WTC11 (cell line): ENCODE data around the gene LENG1. TPM values are rescaled to one million over a fixed set of nuclear protein-coding genes. Genes with fewer than 3 reads are reported as not detected.
A peak's percentile ranks its signal among the peaks of the same experiment; 100 is the strongest.
"Not testable (repeated sequence)": the region's sequence is repeated elsewhere in the genome, so short reads cannot be mapped to it uniquely, and the experiment has no call there.

Source experiments
- ATAC-seq: fragments of 200-7000 bp; cut with Tn5 transposase; 2 replicates; pipeline ENCODE4 v1.10.0; 2021; ENCODE audit warnings: mild to moderate bottlenecking, moderate library complexity
- CTCF ChIA-PET: fragments of 300-600 bp; sonication (Branson Sonifier 250); formaldehyde crosslinking; loops from one replicate; lab custom pipeline; 2021; ENCODE audit warnings: antibody characterized with exemption; lab: Charles Lee
- POLR2A ChIA-PET: fragments of 350-600 bp; sonication (Branson Sonifier 250); formaldehyde crosslinking; loops from one replicate; lab custom pipeline; 2021; ENCODE audit warnings: antibody characterized with exemption; lab: Charles Lee
- DNase-seq: peaks from one replicate; pipeline ENCODE4 v3.0.0; 2021; ENCODE audit warnings: low spot score
- H3K27ac Mint-ChIP-seq: 2 replicates; pipeline ENCODE4 v1.8.0; 2021; ENCODE audit warnings: mixed read lengths
- H3K27me3 Mint-ChIP-seq: 2 replicates; pipeline ENCODE4 v1.8.0; 2021; ENCODE audit warnings: low read depth, mild to moderate bottlenecking, moderate library complexity, mixed read lengths
- H3K36me3 Mint-ChIP-seq: 2 replicates; pipeline ENCODE4 v1.8.0; 2021; ENCODE audit warnings: mixed read lengths
- H3K4me1 Mint-ChIP-seq: 2 replicates; pipeline ENCODE4 v1.8.0; 2022; ENCODE audit warnings: mixed read lengths
- H3K4me3 Mint-ChIP-seq: 2 replicates; pipeline ENCODE4 v1.8.0; 2021; ENCODE audit warnings: mild to moderate bottlenecking, moderate library complexity, mixed read lengths
- H3K9me3 Mint-ChIP-seq: 2 replicates; pipeline ENCODE4 v1.8.0; 2021; ENCODE audit warnings: mixed read lengths
- CTCF ChIP-seq: fragments of 200-600 bp; IDR thresholded peaks from 2 replicates; pipeline ENCODE4 v1.8.0; 2022; ENCODE audit warnings: antibody characterized with exemption
- ESRRA ChIP-seq: sonication (generic); formaldehyde crosslinking; IDR thresholded peaks from 2 replicates; pipeline ENCODE4 v1.8.1; 2022; ENCODE audit warnings: mild to moderate bottlenecking, missing genetic modification reagents, borderline replicate concordance
- ETV6 ChIP-seq: sonication (generic); formaldehyde crosslinking; IDR thresholded peaks from 2 replicates; pipeline ENCODE4 v1.8.1; 2022; ENCODE audit warnings: mild to moderate bottlenecking, missing genetic modification reagents
- FOXP1 ChIP-seq: sonication (generic); formaldehyde crosslinking; IDR thresholded peaks from 2 replicates; pipeline ENCODE4 v1.8.0; 2022; ENCODE audit warnings: missing genetic modification reagents, mild to moderate bottlenecking, moderate library complexity, borderline replicate concordance
- IRF2 ChIP-seq: sonication (generic); formaldehyde crosslinking; IDR thresholded peaks from 2 replicates; pipeline ENCODE4 v1.8.0; 2022; ENCODE audit warnings: low read depth, missing genetic modification reagents, borderline replicate concordance
- NR1H2 ChIP-seq: sonication (generic); formaldehyde crosslinking; IDR thresholded peaks from 2 replicates; pipeline ENCODE4 v1.9.0; 2021; ENCODE audit warnings: mild to moderate bottlenecking, moderate library complexity, missing genetic modification reagents
- OVOL2 ChIP-seq: fragments of 250-450 bp; sonication (Bioruptor Pico); IDR thresholded peaks from 2 replicates; pipeline ENCODE4 v1.9.0; 2021; ENCODE audit warnings: mild to moderate bottlenecking, borderline replicate concordance
- SOX15 ChIP-seq: fragments of 250-450 bp; sonication (Bioruptor Pico); IDR thresholded peaks from 2 replicates; pipeline ENCODE4 v1.9.0; 2021; ENCODE audit warnings: mild to moderate bottlenecking
- ZNF138 ChIP-seq: sonication (generic); formaldehyde crosslinking; conservative IDR thresholded peaks from 2 replicates; pipeline ENCODE4 v1.8.1; 2022; ENCODE audit warnings: mild to moderate bottlenecking, moderate library complexity, missing genetic modification reagents
- ZNF219 ChIP-seq: sonication (generic); formaldehyde crosslinking; IDR thresholded peaks from 2 replicates; pipeline ENCODE4 v1.8.0; 2023; ENCODE audit warnings: missing genetic modification reagents, mild to moderate bottlenecking, borderline replicate concordance
- total RNA-seq: library from RNA; stranded (reverse); gene quantifications from 3 replicates; pipeline ENCODE4 v1.2.3, GENCODE V29; 2021
- TF ChIP-seq, protein P1 (sequence below): sonication (generic); formaldehyde crosslinking; IDR thresholded peaks from 2 replicates; pipeline ENCODE4 v1.8.0; 2022; ENCODE audit warnings: missing genetic modification reagents
- TF ChIP-seq, protein P2 (sequence below): sonication (generic); formaldehyde crosslinking; IDR thresholded peaks from 2 replicates; pipeline ENCODE4 v1.8.1; 2022; ENCODE audit warnings: missing genetic modification reagents, borderline replicate concordance
- TF ChIP-seq, protein P3 (sequence below): fragments of 250-450 bp; sonication (Bioruptor Pico); IDR thresholded peaks from 2 replicates; pipeline ENCODE4 v1.8.0; 2021; ENCODE audit warnings: mild to moderate bottlenecking
- TF ChIP-seq, protein P4 (sequence below): sonication (generic); formaldehyde crosslinking; IDR thresholded peaks from 2 replicates; pipeline ENCODE4 v1.8.0; 2022; ENCODE audit warnings: mild to moderate bottlenecking, missing genetic modification reagents
- TF ChIP-seq, protein P5 (sequence below): sonication (generic); formaldehyde crosslinking; IDR thresholded peaks from 2 replicates; pipeline ENCODE4 v1.8.1; 2022; ENCODE audit warnings: mild to moderate bottlenecking, missing genetic modification reagents, moderate library complexity, borderline replicate concordance

The LENG1 gene
- total RNA-seq, 1 experiment from 2014 or later, result 4.9 TPM

DNA sequence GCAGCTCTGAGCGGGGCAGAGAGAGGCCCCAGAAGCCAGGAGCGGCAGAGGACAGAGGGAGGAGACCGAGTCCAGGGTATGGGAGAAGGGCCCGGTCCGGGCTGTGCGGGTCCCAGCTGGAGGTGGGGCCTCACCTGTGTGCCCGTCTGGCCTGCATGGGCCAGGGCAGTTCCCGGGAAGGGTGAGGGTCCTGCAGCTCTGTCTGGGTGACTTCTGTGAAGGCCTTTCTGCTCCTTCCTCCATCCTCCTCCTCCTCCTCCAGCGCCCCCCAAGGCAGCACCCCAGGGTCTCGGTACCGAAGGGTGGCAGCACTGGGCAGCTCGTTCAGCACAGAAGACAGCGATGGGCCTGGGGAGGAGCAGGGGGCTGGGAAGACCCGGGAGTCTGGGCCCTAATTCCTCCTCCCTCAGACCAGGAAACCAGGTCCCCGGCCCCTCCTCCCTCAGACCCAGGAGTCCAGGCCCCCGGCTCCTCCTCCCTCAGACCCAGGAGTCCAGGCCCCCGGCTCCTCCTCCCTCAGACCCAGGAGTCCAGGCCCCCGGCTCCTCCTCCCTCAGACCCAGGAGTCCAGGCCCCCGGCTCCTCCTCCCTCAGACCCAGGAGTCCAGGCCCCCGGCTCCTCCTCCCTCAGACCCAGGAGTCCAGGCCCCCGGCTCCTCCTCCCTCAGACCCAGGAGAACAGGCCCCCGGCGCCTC, 12.4 kb upstream of the LENG1 start:
- ChIA-PET CTCF (interaction anchor here (0.8 to 2.4 kb wide), 7 partner anchors 7 to 94 kb away, joined by 3 to 31 read pairs (median 8); partner anchors contain the start of genes MBOAT7 and TSEN34), POLR2A (interaction anchor here (1.5 kb wide), 1 partner anchor 18 kb away, joined by 5 read pairs; the partner anchor contains the start of gene MBOAT7)
- not testable (repeated sequence) for ATAC-seq, H3K27ac Mint-ChIP-seq, H3K36me3 Mint-ChIP-seq, H3K4me3 Mint-ChIP-seq, H3K9me3 Mint-ChIP-seq, H3K27me3 Mint-ChIP-seq, DNase-seq
- peaks cover 13% of the 10 kb centered on the region for H3K4me1 Mint-ChIP-seq
- TF ChIP-seq, protein P1, sequence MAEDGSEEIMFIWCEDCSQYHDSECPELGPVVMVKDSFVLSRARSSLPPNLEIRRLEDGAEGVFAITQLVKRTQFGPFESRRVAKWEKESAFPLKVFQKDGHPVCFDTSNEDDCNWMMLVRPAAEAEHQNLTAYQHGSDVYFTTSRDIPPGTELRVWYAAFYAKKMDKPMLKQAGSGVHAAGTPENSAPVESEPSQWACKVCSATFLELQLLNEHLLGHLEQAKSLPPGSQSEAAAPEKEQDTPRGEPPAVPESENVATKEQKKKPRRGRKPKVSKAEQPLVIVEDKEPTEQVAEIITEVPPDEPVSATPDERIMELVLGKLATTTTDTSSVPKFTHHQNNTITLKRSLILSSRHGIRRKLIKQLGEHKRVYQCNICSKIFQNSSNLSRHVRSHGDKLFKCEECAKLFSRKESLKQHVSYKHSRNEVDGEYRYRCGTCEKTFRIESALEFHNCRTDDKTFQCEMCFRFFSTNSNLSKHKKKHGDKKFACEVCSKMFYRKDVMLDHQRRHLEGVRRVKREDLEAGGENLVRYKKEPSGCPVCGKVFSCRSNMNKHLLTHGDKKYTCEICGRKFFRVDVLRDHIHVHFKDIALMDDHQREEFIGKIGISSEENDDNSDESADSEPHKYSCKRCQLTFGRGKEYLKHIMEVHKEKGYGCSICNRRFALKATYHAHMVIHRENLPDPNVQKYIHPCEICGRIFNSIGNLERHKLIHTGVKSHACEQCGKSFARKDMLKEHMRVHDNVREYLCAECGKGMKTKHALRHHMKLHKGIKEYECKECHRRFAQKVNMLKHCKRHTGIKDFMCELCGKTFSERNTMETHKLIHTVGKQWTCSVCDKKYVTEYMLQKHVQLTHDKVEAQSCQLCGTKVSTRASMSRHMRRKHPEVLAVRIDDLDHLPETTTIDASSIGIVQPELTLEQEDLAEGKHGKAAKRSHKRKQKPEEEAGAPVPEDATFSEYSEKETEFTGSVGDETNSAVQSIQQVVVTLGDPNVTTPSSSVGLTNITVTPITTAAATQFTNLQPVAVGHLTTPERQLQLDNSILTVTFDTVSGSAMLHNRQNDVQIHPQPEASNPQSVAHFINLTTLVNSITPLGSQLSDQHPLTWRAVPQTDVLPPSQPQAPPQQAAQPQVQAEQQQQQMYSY (CRISPR knock-in tag), result 0 out of 2 replicates have a peak, but pooled peaks have one; percentile 22

DNA sequence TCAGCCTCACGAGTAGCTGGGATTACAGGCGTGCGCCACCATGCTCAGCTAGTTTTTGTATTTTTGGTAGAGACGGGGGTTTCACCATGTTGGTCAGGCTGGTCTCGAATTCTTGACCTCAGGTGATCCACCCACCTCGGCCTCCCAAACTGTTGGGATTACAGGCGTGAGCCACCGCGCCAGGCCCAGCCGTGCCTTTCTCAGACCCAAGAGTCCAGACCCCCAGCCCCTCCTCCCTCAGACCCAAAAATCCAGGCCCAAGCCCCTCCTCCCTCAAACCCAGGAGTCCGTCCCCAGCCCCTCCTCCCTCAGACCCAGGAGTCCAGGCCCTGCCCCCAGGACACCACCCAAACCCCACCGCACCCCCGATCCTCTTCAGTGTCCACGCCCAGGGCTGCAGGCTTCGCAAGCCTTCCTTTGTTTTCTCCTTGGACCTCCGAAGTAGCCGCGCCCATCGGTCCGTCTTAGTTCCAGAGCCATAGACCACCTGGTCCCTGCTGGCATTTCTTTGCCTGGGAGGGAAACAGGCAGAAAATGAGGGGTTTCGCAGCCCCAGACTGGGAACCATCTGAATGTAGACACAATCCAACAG, 9.7 kb upstream of the LENG1 start:
- H3K9me3 Mint-ChIP-seq, result no peaks in the 10 kb centered on the region
- ChIA-PET CTCF (interaction anchor here (0.6 to 3.0 kb wide), 6 partner anchors 11 to 903 kb away, joined by 3 to 14 read pairs (median 4); no protein-coding TSS in a partner anchor), POLR2A (no interaction called here)
- peaks cover 17% of the 10 kb centered on the region for H3K4me1 Mint-ChIP-seq
- ATAC-seq (no peak), DNase-seq (no peak)
- TF ChIP-seq IRF2 (CRISPR knock-in tag), result no peak
- TF ChIP-seq, protein P2, sequence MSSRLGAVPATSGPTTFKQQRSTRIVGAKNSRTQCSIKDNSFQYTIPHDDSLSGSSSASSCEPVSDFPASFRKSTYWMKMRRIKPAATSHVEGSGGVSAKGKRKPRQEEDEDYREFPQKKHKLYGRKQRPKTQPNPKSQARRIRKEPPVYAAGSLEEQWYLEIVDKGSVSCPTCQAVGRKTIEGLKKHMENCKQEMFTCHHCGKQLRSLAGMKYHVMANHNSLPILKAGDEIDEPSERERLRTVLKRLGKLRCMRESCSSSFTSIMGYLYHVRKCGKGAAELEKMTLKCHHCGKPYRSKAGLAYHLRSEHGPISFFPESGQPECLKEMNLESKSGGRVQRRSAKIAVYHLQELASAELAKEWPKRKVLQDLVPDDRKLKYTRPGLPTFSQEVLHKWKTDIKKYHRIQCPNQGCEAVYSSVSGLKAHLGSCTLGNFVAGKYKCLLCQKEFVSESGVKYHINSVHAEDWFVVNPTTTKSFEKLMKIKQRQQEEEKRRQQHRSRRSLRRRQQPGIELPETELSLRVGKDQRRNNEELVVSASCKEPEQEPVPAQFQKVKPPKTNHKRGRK, result peak; percentile 80; the same call in 1 of the 2 replicates
- H3K4me3 Mint-ChIP-seq, result no peak overlapping the region
- H3K27ac Mint-ChIP-seq, result no peak overlapping the region; the same call in 1 of the 2 replicates
- H3K27me3 Mint-ChIP-seq, result peaks cover 23% of the 10 kb centered on the region
- no peaks in the 10 kb centered on the region for H3K36me3 Mint-ChIP-seq

DNA sequence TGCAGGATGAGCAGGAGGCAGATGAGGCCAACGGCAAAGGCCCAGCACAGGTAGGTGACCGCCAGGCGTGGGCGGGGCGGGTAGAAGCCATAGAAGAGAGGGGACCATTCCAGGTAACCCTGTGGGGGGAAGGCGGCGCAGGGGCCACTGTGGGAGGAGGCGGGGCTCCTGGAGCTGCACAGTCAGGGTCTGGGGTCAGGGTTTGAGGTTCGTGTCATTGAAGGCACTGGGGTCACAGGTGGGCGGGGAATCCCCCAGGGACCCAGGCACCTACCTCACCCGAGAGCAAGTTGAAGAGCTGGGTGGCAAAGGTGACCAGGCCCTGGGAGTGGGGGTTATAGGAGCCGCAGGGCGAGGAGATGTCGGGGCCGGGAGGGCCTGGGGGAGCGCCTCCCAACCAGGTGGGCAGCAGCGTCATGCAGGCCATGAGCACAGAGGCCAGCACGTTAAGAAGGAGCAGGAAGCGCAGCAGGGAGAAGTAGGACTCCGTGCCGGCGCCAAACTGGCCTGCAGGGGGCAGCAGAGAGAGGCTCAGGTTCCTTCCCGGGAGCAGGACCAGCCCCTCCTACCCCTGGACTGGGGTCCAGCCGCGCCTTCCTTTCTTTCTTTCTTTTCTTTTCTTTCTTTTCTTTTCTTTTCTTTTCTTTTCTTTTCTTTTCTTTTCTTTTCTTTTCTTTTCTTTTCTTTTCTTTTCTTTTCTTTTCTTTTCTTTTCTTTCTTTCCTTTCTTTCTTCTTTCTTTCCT, 8.8 kb upstream of the LENG1 start:
- ATAC-seq, result peak; percentile 46
- Mint-ChIP-seq H3K27ac (no peak overlapping the region), H3K4me3 (no peak overlapping the region), H3K36me3 (no peaks in the 10 kb centered on the region), H3K9me3 (no peaks in the 10 kb centered on the region), H3K27me3 (peaks cover 32% of the 10 kb centered on the region), H3K4me1 (peaks cover 20% of the 10 kb centered on the region)
- POLR2A ChIA-PET, result no interaction called here
- CTCF ChIA-PET, result interaction anchor here (1.0 to 3.0 kb wide), 3 partner anchors 12 to 255 kb away, joined by 4 to 14 read pairs (median 12); partner anchors contain the start of gene MBOAT7
- DNase-seq, result peak; percentile 99
- TF ChIP-seq ZNF219 (CRISPR knock-in tag) (no peak), NR1H2 (CRISPR knock-in tag) (no peak), OVOL2 (CRISPR knock-in tag) (no peak), ETV6 (no peak), ESRRA (CRISPR knock-in tag) (no peak), SOX15 (no peak), FOXP1 (CRISPR knock-in tag) (no peak), CTCF (peak; percentile 82), ZNF138 (no peak)
- TF ChIP-seq, protein P3, sequence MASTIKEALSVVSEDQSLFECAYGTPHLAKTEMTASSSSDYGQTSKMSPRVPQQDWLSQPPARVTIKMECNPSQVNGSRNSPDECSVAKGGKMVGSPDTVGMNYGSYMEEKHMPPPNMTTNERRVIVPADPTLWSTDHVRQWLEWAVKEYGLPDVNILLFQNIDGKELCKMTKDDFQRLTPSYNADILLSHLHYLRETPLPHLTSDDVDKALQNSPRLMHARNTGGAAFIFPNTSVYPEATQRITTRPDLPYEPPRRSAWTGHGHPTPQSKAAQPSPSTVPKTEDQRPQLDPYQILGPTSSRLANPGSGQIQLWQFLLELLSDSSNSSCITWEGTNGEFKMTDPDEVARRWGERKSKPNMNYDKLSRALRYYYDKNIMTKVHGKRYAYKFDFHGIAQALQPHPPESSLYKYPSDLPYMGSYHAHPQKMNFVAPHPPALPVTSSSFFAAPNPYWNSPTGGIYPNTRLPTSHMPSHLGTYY (CRISPR knock-in tag), result 0 out of 2 replicates have a peak, but pooled peaks have one; percentile 11
- TF ChIP-seq, protein P4, sequence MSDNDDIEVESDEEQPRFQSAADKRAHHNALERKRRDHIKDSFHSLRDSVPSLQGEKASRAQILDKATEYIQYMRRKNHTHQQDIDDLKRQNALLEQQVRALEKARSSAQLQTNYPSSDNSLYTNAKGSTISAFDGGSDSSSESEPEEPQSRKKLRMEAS (CRISPR knock-in tag), result peak; percentile 14; the same call in 1 of the 2 replicates
- TF ChIP-seq, protein P5, sequence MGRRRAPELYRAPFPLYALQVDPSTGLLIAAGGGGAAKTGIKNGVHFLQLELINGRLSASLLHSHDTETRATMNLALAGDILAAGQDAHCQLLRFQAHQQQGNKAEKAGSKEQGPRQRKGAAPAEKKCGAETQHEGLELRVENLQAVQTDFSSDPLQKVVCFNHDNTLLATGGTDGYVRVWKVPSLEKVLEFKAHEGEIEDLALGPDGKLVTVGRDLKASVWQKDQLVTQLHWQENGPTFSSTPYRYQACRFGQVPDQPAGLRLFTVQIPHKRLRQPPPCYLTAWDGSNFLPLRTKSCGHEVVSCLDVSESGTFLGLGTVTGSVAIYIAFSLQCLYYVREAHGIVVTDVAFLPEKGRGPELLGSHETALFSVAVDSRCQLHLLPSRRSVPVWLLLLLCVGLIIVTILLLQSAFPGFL (CRISPR knock-in tag), result no peak
- TF ChIP-seq, protein P2, result peak; percentile 39; the same call in 1 of the 2 replicates
